Keratinocyte (primary cell): Measurements from ENCODE around the gene PCDHGB3. TPM values are rescaled to one million over a fixed set of nuclear protein-coding genes. Genes with fewer than 3 reads are reported as not detected.

Experiments
- DNase-seq: peaks from one replicate; pipeline ENCODE4 v3.0.0-alpha.2; 2011; ENCODE audit warnings: low read depth, missing footprints, low spot score
- FAIRE-seq: peaks from 2 replicates; lab custom pipeline; 2011; peaks lifted over from hg19 to GRCh38; lab: Jason Lieb, UNC
- H2AFZ ChIP-seq: 2 replicates; pipeline ENCODE4 v1.6.0; 2012; ENCODE audit warnings: low read length, control low read depth, inconsistent platforms; ENCODE audit not compliant: control insufficient read depth
- H3K27ac ChIP-seq: 2 replicates; pipeline ENCODE4 v1.5.1; 2011; ENCODE audit warnings: low read length; ENCODE audit not compliant: control insufficient read depth, insufficient read depth
- H3K27me3 ChIP-seq: 3 replicates; pipeline ENCODE4 v1.6.0; 2011; ENCODE audit warnings: low read length; ENCODE audit not compliant: control insufficient read depth, insufficient read depth; ENCODE audit errors: extremely low read depth
- H3K36me3 ChIP-seq, 2 experiments: 2 replicates in 1 of 2; 3 replicates in 1 of 2; pipeline ENCODE4 v1.5.1; 2011; ENCODE audit warnings: low read length in 2 of 2, mild to moderate bottlenecking in 1 of 2; ENCODE audit not compliant: control insufficient read depth in 2 of 2, insufficient read depth in 2 of 2; ENCODE audit errors: extremely low read depth in 1 of 2
- H3K4me1 ChIP-seq: 3 replicates; pipeline ENCODE4 v1.5.1; 2011; ENCODE audit warnings: low read length; ENCODE audit not compliant: control insufficient read depth, insufficient read depth; ENCODE audit errors: extremely low read depth
- H3K4me2 ChIP-seq: 3 replicates; pipeline ENCODE4 v1.6.0; 2011; ENCODE audit warnings: low read depth, low read length; ENCODE audit not compliant: control insufficient read depth, insufficient read depth; ENCODE audit errors: extremely low read depth
- H3K4me3 ChIP-seq, 3 experiments: fragments of 200-600 bp in 1 of 3; sonication (generic) in 1 of 3; 2 replicates in 2 of 3; 3 replicates in 1 of 3; pipeline ENCODE4 v1.5.1; 2011 to 2016; ENCODE audit warnings: low read length in 3 of 3, mild to moderate bottlenecking in 3 of 3, control low read depth in 2 of 3, inconsistent platforms in 1 of 3, low read depth in 1 of 3, mixed read lengths in 1 of 3, mixed run types in 1 of 3, moderate library complexity in 1 of 3; ENCODE audit not compliant: control insufficient read depth in 2 of 3, insufficient read depth in 2 of 3; ENCODE audit errors: extremely low read depth in 1 of 3
- H3K79me2 ChIP-seq: 2 replicates; pipeline ENCODE4 v1.6.0; 2012; ENCODE audit warnings: low read length; ENCODE audit not compliant: control insufficient read depth, insufficient read depth
- H3K9ac ChIP-seq: 3 replicates; pipeline ENCODE4 v1.6.0; 2011; ENCODE audit warnings: low read length; ENCODE audit not compliant: control insufficient read depth, insufficient read depth; ENCODE audit errors: extremely low read depth
- H3K9me1 ChIP-seq: 3 replicates; pipeline ENCODE4 v1.6.0; 2011; ENCODE audit warnings: low read length; ENCODE audit not compliant: control insufficient read depth, insufficient read depth; ENCODE audit errors: extremely low read depth
- H3K9me3 ChIP-seq: 2 replicates; pipeline ENCODE4 v1.5.1; 2012; ENCODE audit warnings: low read depth, low read length; ENCODE audit not compliant: control insufficient read depth
- H4K20me1 ChIP-seq: 3 replicates; pipeline ENCODE4 v1.6.0; 2011; ENCODE audit warnings: low read length; ENCODE audit not compliant: control insufficient read depth, insufficient read depth; ENCODE audit errors: extremely low read depth
- CTCF ChIP-seq, 3 experiments: IDR thresholded peaks in 1 of 3; conservative IDR thresholded peaks in 1 of 3; optimal IDR thresholded peaks in 1 of 3; 2 replicates in 2 of 3; 3 replicates in 1 of 3; pipeline versions ENCODE3 to v1.5.1; 2011; ENCODE audit warnings: low read length in 3 of 3, mild to moderate bottlenecking in 3 of 3, moderate library complexity in 2 of 3, control low read depth in 1 of 3, inconsistent platforms in 1 of 3; ENCODE audit not compliant: insufficient read depth in 2 of 3; ENCODE audit errors: extremely low read depth in 1 of 3
- EZH2 ChIP-seq: IDR thresholded peaks from one replicate; pipeline ENCODE4 v1.6.1; 2012; ENCODE audit warnings: inconsistent platforms, mild to moderate bottlenecking, low read length, moderate library complexity
- dilution Hi-C: fragments of 300-500 bp; cut with MboI; formaldehyde crosslinking; loops from one replicate; pipeline ENCODE4 v1.7.0; 2020; ENCODE audit warnings: low sequenced_read_pairs; ENCODE audit not compliant: extremely low pct_ligation_motif_present
- polyA plus RNA-seq, 5 experiments: library from polyadenylated mRNA; depleted of rRNA in 3 of 5; stranded (reverse) in 3 of 5; stranded (forward) in 1 of 5; unstranded in 1 of 5; fragments of >200 nt; gene quantifications; 1 replicate in 1 of 5; 2 replicates in 3 of 5; 3 replicates in 1 of 5; pipeline versions ENCODE4 v1.2.1 to v1.2.3, GENCODE V29; 2011 to 2012; ENCODE audit warnings: missing spikeins in 2 of 5, low read depth in 1 of 5, low replicate concordance in 1 of 5

The PCDHGB3 gene
- polyA plus RNA-seq, 1 donor (not counting 4 experiments of a cell fraction or from before 2014, with no cell fraction given): 0.18 TPM

- Histone ChIP-seq H3K27me3 (peaks cover 34% of the 10 kb centered on the region), H3K4me3 (no peak within 1 kb of the TSS), H3K9ac (no peak within 1 kb of the TSS), H3K4me1 (no peaks in the 10 kb centered on the region), H3K36me3 (no peaks in the 10 kb centered on the region), H3K27ac (no peak within 1 kb of the TSS), H3K79me2 (no peaks in the 10 kb centered on the region), H4K20me1 (no peaks in the 10 kb centered on the region), H3K9me3 (peaks cover 15% of the 10 kb centered on the region), H3K4me2 (peak within 1 kb of the TSS; percentile 18), H2AFZ (no peak within 1 kb of the TSS), H3K9me1 (no peaks in the 10 kb centered on the region)
- FAIRE-seq: no peak
- DNase-seq: no peak
- TF ChIP-seq EZH2 (no peak), CTCF (optimal IDR thresholded peaks at IDR 0.05 in 1 of 3, IDR thresholded peaks at IDR 0.05 in 1 of 3, conservative IDR thresholded peaks at IDR 0.05 in 1 of 3; ENCODE audit: extremely low read depth in 1 of 3, insufficient read depth in 2 of 3, low read length in 3 of 3) (peak in 2 of 3 experiments; percentile 4 to 28)
- dilution Hi-C loops: no loop called here
These were observed 10.1 kb upstream of the PCDHGB3 start, which contains the start of gene PCDHGB2 for GRCh38 chr5:141359790-141360426. Gene PCDHGB2 (plus strand): TSS chr5:141359994. CDS start chr5:141360136, 142 bp downstream.

GRCh38 chr5:141360685-141361084 lies 9.4 kb upstream of the PCDHGB3 start:
- Histone ChIP-seq H3K4me1 (no peaks in the 10 kb centered on the region), H3K4me3 (no peak overlapping the region), H3K9ac (no peak overlapping the region), H3K9me3 (peaks cover 22% of the 10 kb centered on the region), H3K36me3 (no peaks in the 10 kb centered on the region), H3K27ac (no peak overlapping the region), H3K27me3 (peaks cover 41% of the 10 kb centered on the region), H3K4me2 (no peak overlapping the region), H3K9me1 (no peaks in the 10 kb centered on the region), H3K79me2 (no peaks in the 10 kb centered on the region), H2AFZ (no peak overlapping the region), H4K20me1 (no peaks in the 10 kb centered on the region)
- FAIRE-seq: no peak
- dilution Hi-C loops: no loop called here
- TF ChIP-seq CTCF (optimal IDR thresholded peaks at IDR 0.05 in 1 of 3, IDR thresholded peaks at IDR 0.05 in 1 of 3, conservative IDR thresholded peaks at IDR 0.05 in 1 of 3; ENCODE audit: extremely low read depth in 1 of 3, insufficient read depth in 2 of 3, low read length in 3 of 3) (no peak), EZH2 (no peak)
- DNase-seq: no peak
